ENCODE results near the gene ARPC5.
A peak's percentile ranks its signal among the peaks of the same experiment; 100 is the strongest.

Gene ARPC5

DNA sequence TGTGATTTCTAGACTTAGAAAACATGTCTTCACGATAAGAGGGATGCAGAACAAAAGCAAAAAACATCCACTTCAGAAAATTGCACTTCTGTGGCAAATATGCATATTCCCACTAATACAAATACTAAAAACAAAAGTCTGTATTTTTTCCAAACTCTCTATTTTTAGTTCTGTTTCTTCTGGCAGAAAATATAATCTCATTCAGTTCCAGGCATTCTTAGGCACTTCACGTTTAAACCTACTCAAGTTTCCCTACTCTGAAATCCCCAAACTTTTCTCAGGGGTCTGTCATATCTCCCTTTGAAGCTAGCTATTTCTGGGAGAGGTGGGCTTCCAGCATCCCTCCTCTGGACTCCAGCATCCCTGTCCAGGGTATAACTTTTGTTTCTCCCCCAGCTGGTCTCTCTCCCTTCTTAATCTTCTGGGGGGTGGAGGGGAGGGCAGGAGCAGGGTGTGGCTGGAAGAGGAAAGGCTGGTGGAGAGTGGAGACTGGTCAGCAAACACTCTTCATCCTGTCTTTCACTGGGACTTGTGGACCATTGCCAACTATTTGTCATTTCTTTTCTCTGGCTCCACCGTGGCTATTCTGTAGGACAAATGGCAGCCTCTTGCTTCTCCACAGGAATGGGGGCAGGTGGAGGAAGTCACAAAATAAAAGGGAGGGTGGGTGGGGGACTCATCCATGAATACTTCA is 25.7 kb downstream of the ARPC5 start:
- no peak for DNase-seq

- DNase-seq: no peak
Measured at GRCh38 chr1:183609313-183609712, 26.3 kb downstream of the ARPC5 start.

GRCh38 chr1:183607322-183607980 is 28.1 kb downstream of the ARPC5 start:
- no peak for DNase-seq

DNA sequence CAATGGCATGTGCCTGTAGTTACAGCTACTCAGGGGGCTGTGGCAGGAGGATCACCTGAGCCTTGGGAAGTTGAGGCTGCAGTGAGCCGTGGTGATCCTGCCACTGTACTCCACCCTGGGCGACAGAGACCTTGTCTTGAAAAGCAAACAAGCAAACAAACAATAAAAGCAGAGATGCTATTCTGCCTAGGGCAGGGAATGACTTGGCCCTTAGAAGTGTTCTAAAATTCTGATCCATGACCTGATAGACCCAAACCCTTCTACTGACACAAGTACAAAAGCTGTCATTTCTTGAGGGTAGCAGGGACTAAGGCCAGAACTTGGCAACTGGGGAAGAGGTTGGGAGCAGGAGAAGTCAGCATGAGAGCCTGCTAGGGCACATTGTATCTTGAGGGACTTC is 29.7 kb downstream of the ARPC5 start:
- no peak for DNase-seq

DNA sequence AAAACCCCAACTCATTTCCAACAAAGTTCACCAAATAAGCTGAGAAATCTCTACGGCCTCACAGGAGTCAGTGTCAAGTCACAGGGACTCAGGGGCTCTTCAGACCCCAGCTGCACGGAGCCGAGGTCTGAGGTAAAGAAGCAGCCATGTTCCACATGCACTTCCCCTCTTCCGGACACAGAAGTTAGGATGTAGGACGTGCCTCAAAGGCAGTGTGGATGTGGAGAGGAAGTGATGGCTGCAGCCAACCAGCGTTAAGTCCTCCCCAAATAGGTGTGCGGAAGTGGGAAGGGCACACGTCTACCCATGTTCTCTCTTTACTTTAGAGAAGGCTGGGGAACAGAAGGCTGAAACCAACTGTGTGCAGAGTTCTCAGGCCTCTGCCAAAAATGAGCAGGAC is 30.8 kb downstream of the ARPC5 start:
- DNase-seq: no peak

DNA sequence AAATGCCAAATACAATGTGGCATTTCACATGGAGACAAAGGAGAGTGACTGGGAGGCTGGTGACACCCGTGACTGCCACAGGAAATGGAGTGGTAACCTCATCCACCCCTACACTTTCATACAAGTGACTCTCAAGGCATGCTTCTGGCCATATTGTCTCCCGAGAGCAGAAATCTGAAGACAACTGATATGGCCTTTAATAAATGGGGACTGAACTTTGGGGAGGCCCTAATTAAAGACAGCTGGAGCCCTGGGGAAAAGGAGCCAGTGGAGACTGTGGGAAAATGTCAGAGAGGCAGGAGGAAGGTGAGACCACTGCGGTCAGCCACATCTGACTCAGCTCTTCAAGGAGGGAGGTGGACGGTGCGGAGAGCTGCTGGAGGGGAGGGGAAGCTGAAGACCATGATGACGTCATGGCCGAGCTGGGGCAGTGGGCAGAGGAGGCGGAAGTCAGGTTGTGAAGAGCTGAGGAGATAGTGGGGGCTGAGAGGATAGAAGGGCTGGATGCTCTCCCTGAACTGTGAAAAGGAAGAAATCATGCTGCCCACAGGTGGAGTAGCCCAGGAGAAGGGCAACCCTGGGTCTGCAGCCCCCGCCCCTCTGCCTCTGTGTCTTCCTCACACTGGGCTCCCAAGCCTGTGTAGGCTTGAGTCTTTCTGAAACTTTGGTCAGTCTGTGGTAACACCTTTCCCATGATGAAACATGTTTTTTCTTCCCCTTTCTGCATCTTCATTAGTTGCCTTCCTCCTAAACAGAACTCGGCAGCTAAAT is 31.4 kb downstream of the ARPC5 start:
- DNase-seq: no peak

DNA sequence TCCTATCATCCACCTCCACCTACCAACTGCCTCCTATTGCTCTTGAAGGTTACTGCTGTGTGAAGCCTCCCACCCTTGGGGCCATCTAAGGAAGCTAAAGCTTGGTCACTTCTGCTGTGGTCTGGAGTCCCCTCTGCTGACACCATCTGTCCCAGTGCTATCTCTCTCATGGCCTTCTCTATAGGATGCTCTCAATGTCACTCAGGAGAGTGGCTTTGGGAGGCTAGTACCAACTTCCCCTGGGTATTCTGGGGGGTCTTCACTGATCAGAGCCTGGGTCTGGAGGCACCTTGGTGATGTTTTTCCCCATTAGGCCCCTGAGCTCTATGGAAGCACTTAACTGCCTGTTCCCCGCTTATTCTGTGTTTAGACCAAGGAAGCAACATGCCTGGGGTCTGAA is 33.1 kb downstream of the ARPC5 start:
- no peak for DNase-seq

GRCh38 chr1:183600634-183601033 is 34.9 kb downstream of the ARPC5 start:
- DNase-seq: no peak

DNA sequence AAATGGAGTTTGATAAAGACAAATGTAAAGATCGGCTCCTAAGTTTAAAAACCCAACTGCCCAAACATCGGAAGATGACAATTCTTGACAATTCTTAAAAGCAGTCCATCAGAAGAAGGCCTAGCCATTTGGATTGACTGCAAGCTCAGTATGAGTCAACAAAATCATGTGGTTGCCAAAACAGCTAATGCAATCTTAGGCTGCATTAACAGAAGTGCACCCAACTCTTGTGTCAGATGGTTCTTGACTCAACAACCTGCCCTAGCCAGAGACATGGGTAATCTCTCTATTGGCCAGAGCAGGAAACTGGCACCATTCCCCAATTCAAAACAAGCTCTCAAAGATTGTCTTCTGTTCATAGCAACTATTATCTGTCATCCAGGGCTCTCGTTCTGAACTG is 35.4 kb downstream of the ARPC5 start:
- no peak for DNase-seq

DNA sequence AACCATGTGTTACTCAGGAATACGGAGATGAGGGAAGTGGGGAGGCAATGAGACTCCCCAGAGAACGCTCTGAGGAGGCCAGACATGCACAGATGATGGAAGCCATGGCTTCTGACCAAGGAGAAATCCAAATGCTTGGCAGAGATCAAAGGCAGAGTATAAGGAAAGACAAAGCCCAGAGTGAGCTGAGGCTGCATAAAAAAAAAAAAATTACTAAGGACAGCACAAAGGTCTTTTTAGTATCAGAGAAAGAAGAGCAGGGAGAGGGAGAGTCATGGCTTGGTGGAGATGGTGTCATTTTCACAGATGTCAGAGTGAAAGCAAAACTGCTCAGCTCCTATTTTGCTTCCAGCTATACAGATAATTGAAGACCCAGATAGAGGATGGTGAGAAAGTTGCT is 37.2 kb downstream of the ARPC5 start:
- DNase-seq: no peak

GRCh38 chr1:183597656-183598347 is 37.8 kb downstream of the ARPC5 start:
- no peak for DNase-seq

- no peak for DNase-seq
Measured at GRCh38 chr1:183596500-183596899, 39.1 kb downstream of the ARPC5 start.

DNA sequence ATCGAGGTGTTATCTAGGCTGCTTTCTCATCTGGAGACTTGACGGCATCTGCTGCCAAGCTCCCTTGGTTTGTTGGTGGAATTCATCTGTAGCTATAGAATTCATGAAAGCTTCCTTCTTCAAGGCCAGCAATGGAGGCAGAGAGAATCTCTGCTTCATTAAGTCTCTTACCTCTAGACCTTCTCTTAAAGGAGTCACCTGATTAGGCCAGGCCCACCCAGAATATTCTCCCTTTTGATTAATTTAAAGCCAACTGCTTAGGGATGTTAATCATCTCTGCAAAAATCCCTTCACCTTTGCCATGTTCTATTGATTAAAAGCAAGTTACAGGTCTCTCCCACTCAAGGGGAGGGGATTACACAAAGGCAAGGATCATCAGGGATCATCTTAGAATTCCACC is 40.0 kb downstream of the ARPC5 start:
- no peak for DNase-seq

DNA sequence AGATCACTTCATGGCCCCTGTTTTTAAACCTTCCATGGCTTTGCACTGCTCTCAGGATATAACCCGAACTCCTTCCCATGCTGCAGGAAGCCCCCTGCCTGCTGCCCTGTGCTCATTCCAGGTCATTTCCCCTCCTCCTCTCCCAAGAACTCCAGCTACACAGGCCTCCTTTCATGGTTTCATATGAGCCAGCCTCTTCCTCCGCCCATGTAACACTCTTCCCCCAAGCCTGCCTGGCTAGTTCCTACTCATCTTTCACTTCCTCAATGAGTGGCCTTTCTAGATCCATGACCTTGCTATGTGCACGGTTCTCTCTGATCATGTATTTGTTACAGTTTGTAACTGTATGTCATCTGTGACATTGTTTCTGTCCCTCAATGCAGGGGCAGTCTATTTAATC is 42.2 kb downstream of the ARPC5 start:
- no peak for DNase-seq

- DNase-seq: no peak
Measured at GRCh38 chr1:183592733-183593132, 42.9 kb downstream of the ARPC5 start.

GRCh38 chr1:183590244-183591191 is 45.1 kb downstream of the ARPC5 start, which contains the start of gene NCF2:
NCF2 (minus strand) TSS chr1:183590459; CDS start chr1:183590329, 130 bp downstream.
- peak; percentile 30 to 47 for DNase-seq

GRCh38 chr1:183589874-183590243 is 45.7 kb downstream of the ARPC5 start:
- DNase-seq: no peak

GRCh38 chr1:183589384-183589783 is 46.2 kb downstream of the ARPC5 start:
- DNase-seq: no peak

GRCh38 chr1:183588827-183589226 is 46.8 kb downstream of the ARPC5 start:
- no peak for DNase-seq

GRCh38 chr1:183586926-183587325 is 48.7 kb downstream of the ARPC5 start:
- no peak for DNase-seq

DNA sequence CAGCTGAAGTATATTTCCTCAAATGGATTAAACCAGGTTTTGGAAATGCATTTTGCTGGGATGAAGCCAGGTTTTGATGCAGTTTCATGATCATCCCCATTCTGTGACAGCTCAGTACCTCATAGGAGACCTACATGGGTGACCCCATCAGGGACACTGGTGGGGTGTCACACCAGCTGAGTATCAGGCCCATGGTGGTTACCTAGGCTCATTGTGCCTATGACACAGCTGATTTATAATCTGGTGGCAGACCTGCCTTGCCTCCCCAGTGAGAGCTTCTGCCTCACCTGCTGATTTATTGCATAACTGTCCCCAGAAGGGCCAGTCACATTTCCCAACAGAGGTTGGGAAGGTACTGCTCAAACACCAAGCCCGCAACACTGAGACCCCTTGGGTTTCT is 49.1 kb downstream of the ARPC5 start:
- no peak for DNase-seq

GRCh38 chr1:183585038-183585437 is 50.5 kb downstream of the ARPC5 start:
- DNase-seq: no peak
